ENCODE measurements around the gene IL1RAP.

DNA sequence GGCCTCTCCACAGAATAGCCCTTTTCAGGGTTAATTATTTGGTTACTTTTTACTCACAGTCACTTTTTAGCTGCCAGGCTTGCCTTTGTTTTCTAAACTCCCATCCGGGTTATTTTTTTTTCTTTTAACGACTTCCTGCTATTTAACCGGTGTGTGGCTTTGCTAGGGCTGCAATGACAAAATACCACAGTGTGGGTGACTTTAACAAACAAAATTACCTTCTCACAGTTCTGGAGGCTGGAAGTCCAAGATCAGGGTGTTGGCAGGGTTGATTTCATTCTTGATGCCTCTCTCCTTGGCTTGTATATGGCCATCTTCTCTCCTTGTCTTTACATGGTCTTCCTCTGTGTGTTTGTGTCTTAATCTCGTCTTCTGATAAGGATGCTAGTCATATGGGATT lies 91.5 kb downstream of the IL1RAP start:
- TF ChIP-seq, protein P1, sequence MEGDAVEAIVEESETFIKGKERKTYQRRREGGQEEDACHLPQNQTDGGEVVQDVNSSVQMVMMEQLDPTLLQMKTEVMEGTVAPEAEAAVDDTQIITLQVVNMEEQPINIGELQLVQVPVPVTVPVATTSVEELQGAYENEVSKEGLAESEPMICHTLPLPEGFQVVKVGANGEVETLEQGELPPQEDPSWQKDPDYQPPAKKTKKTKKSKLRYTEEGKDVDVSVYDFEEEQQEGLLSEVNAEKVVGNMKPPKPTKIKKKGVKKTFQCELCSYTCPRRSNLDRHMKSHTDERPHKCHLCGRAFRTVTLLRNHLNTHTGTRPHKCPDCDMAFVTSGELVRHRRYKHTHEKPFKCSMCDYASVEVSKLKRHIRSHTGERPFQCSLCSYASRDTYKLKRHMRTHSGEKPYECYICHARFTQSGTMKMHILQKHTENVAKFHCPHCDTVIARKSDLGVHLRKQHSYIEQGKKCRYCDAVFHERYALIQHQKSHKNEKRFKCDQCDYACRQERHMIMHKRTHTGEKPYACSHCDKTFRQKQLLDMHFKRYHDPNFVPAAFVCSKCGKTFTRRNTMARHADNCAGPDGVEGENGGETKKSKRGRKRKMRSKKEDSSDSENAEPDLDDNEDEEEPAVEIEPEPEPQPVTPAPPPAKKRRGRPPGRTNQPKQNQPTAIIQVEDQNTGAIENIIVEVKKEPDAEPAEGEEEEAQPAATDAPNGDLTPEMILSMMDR (IDR thresholded peaks at IDR 0.05), result no peak
- no peak for TF ChIP-seq POLR2AphosphoS5 (IDR thresholded peaks at IDR 0.05)

All from sigmoid colon (tissue), 4 donors.